GM04503 (cell line): ENCODE results near the gene ECI1.

Experiments
- DNase-seq: peaks from one replicate; pipeline ENCODE4 v3.0.0-alpha.2; 2012; ENCODE audit warnings: low read depth

ECI1 gene

GRCh38 chr16:2251296-2252111 lies at the start of gene ECI1:
TSS of gene ECI1 (minus strand) at chr16:2251587. CDS start at chr16:2251566, 21 bp downstream.
- DNase-seq: peak; percentile 60

GRCh38 chr16:2299915-2300192 lies 48.5 kb upstream of the ECI1 start:
- DNase-seq: no peak

- DNase-seq: no peak
Measured at GRCh38 chr16:2299121-2299914, 47.9 kb upstream of the ECI1 start.

- no peak for DNase-seq
Measured at GRCh38 chr16:2298621-2299020, 47.2 kb upstream of the ECI1 start.

- no peak for DNase-seq
Measured at GRCh38 chr16:2297506-2297860, 46.1 kb upstream of the ECI1 start.

- no peak for DNase-seq
Measured at GRCh38 chr16:2296661-2297505, 45.5 kb upstream of the ECI1 start.

- no peak for DNase-seq
Measured at GRCh38 chr16:2295056-2295798, 43.8 kb upstream of the ECI1 start.

- DNase-seq: no peak
Measured at GRCh38 chr16:2292221-2292620, 40.8 kb upstream of the ECI1 start.

GRCh38 chr16:2289282-2289681 lies 37.9 kb upstream of the ECI1 start:
- no peak for DNase-seq

GRCh38 chr16:2288726-2289125 lies 37.3 kb upstream of the ECI1 start:
- no peak for DNase-seq

- DNase-seq: no peak
Measured at GRCh38 chr16:2287916-2288547, 36.6 kb upstream of the ECI1 start.

- no peak for DNase-seq
Measured at GRCh38 chr16:2286550-2286949, 35.2 kb upstream of the ECI1 start.

- DNase-seq: no peak
Measured at GRCh38 chr16:2285731-2286191, 34.4 kb upstream of the ECI1 start.

- no peak for DNase-seq
Measured at GRCh38 chr16:2284797-2285576, 33.6 kb upstream of the ECI1 start.

- no peak for DNase-seq
Measured at GRCh38 chr16:2284001-2284770, 32.8 kb upstream of the ECI1 start.

GRCh38 chr16:2282866-2283555 lies 31.6 kb upstream of the ECI1 start:
- no peak for DNase-seq

- no peak for DNase-seq
Measured at GRCh38 chr16:2282262-2282661, 30.9 kb upstream of the ECI1 start.

GRCh38 chr16:2280981-2281542 lies 29.7 kb upstream of the ECI1 start:
- DNase-seq: no peak

GRCh38 chr16:2280461-2280860 lies 29.1 kb upstream of the ECI1 start:
- DNase-seq: no peak
